ENCODE results near the gene VWA8. TPM values are rescaled to one million over a fixed set of nuclear protein-coding genes. Genes with fewer than 3 reads are reported as not detected.

The VWA8 gene
- polyA plus RNA-seq, 3 donors: 2.0 to 4.4 (median 3.4) TPM

- no peak overlapping the region for H3K4me2 ChIP-seq (replicated peaks; ENCODE audit: extremely low read depth, low read length, poor library complexity, severe bottlenecking)
- DNase-seq: no peak
- peaks cover 3 to 10% of the 10 kb centered on the region in 2 donors for H3K4me1 ChIP-seq (ENCODE audit: control insufficient read depth in 1 of 2, insufficient read depth in 2 of 2, low read length in 2 of 2)
- H3K9ac ChIP-seq (ENCODE audit: insufficient read depth, low read length, poor library complexity, severe bottlenecking): no peak overlapping the region
- Mint-ChIP-seq H3K4me1 (peaks cover 17% of the 10 kb centered on the region), H3K27me3 (ENCODE audit: low read depth in 3 of 3) (no peaks in the 10 kb centered on the region), H3K27ac (no peak overlapping the region), H3K9me3 (no peaks in the 10 kb centered on the region), H3K36me3 (peaks cover 7 to 12% of the 10 kb centered on the region in 2 donors), H3K4me3 (no peak overlapping the region)
- H3K36me3 ChIP-seq (replicated peaks in 1 of 2; ENCODE audit: control insufficient read depth in 1 of 2, insufficient read depth in 2 of 2, low read length in 2 of 2): no peaks in the 10 kb centered on the region
- H3K27ac ChIP-seq (ENCODE audit: low read depth in 1 of 2, low read length in 2 of 2): no peak overlapping the region
- intact Hi-C loops (cut with micrococcal nuclease): no loop called here
- H4K20me1 ChIP-seq (ENCODE audit: insufficient read depth, low read length): no peaks in the 10 kb centered on the region
- H3K79me2 ChIP-seq (ENCODE audit: insufficient read depth, low read length): no peaks in the 10 kb centered on the region
- no peaks in the 10 kb centered on the region for H3K9me3 ChIP-seq (replicated peaks in 1 of 2; ENCODE audit: control insufficient read depth in 1 of 2, insufficient read depth in 1 of 2, low read length in 2 of 2)
- H2AFZ ChIP-seq (ENCODE audit: insufficient read depth, low read depth, low read length, poor library complexity, severe bottlenecking): no peak overlapping the region
- H3K27me3 ChIP-seq (ENCODE audit: control insufficient read depth in 2 of 2, insufficient read depth in 2 of 2, low read length in 2 of 2): no peaks in the 10 kb centered on the region
- no peak for TF ChIP-seq CTCF (IDR thresholded peaks at IDR 0.05)
- no peak overlapping the region for H3K4me3 ChIP-seq (replicated peaks in 1 of 3; ENCODE audit: low read depth in 2 of 3, low read length in 3 of 3)
Measured at GRCh38 chr13:41915081-41915480, 45.8 kb downstream of the VWA8 start.

GRCh38 chr13:41914552-41914951, 46.4 kb downstream of the VWA8 start:
- Histone ChIP-seq H3K9ac (ENCODE audit: insufficient read depth, low read length, poor library complexity, severe bottlenecking) (no peak overlapping the region), H2AFZ (ENCODE audit: insufficient read depth, low read depth, low read length, poor library complexity, severe bottlenecking) (no peak overlapping the region), H3K79me2 (ENCODE audit: insufficient read depth, low read length) (no peaks in the 10 kb centered on the region), H3K27ac (ENCODE audit: low read depth in 1 of 2, low read length in 2 of 2) (no peak overlapping the region), H3K36me3 (replicated peaks in 1 of 2; ENCODE audit: control insufficient read depth in 1 of 2, insufficient read depth in 2 of 2, low read length in 2 of 2) (peaks cover 0 to under 1% of the 10 kb centered on the region in 2 donors), H3K9me3 (replicated peaks in 1 of 2; ENCODE audit: control insufficient read depth in 1 of 2, insufficient read depth in 1 of 2, low read length in 2 of 2) (no peaks in the 10 kb centered on the region), H3K4me3 (replicated peaks in 1 of 3; ENCODE audit: low read depth in 2 of 3, low read length in 3 of 3) (no peak overlapping the region), H4K20me1 (ENCODE audit: insufficient read depth, low read length) (no peaks in the 10 kb centered on the region), H3K27me3 (ENCODE audit: control insufficient read depth in 2 of 2, insufficient read depth in 2 of 2, low read length in 2 of 2) (no peaks in the 10 kb centered on the region), H3K4me2 (replicated peaks; ENCODE audit: extremely low read depth, low read length, poor library complexity, severe bottlenecking) (no peak overlapping the region), H3K4me1 (ENCODE audit: control insufficient read depth in 1 of 2, insufficient read depth in 2 of 2, low read length in 2 of 2) (peaks cover 3 to 10% of the 10 kb centered on the region in 2 donors)
- Mint-ChIP-seq H3K27ac (no peak overlapping the region), H3K9me3 (no peaks in the 10 kb centered on the region), H3K36me3 (peaks cover 10 to 14% of the 10 kb centered on the region in 2 donors), H3K4me1 (peaks cover 17% of the 10 kb centered on the region), H3K27me3 (ENCODE audit: low read depth in 3 of 3) (no peaks in the 10 kb centered on the region), H3K4me3 (no peak overlapping the region)
- DNase-seq: no peak
- no peak for TF ChIP-seq CTCF (IDR thresholded peaks at IDR 0.05)
- intact Hi-C loops (cut with micrococcal nuclease): no loop called here
